UCSD-AML1 (cell line): ENCODE results near the gene KIF21B.

Experiments used
- DNase-seq: peaks from one replicate; lab custom pipeline; 2025; ENCODE audit not compliant: unreplicated experiment; lab: John Stamatoyannopoulos, UW

Gene KIF21B

DNA sequence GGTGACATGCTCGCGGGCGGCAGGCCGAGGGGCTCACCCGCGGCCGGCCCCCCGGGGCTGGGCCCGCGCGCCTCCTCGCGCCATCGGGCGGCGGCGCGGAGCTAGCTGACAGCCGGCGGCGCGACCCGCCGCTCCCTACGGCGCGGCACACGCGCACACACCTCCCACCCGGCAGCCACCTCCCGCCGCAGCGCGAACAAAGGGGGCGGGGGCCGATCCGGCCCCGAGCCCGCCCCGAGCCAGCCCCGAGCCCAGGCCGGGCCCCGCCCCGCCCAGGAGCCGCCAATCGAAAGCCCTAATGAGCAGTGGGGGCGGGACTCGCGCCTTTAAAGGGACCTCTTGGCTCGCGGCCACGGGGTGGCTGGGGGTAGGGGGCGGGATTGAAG, at the start of gene KIF21B:
KIF21B (minus strand) TSS at position 198 of the 386 bp plus-strand sequence. CDS start 331 bp downstream, outside the sequence.
- peak; percentile 91 for DNase-seq

DNA sequence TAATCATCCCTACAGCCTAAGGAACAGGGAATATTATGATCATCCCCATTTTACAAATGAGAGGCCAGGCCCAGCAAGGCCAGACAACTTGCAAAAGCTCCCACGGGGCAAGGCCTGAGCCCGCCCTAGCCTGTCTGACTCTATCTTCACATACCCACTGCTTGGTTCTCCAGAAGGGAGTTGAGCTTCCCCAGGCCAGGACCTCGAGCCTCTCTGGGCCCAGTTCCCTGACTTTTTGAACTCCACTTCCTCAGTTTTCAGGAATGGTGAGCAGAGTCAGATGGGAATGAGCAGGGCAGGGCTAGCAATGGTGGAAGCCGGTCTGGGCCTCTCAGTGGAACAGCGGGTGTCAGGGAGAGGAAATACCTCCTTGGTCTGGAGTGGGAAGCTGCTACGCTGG, 49.4 kb upstream of the KIF21B start:
- no peak for DNase-seq

GRCh38 chr1:201072149-201072548, 48.6 kb upstream of the KIF21B start:
- no peak for DNase-seq

DNA sequence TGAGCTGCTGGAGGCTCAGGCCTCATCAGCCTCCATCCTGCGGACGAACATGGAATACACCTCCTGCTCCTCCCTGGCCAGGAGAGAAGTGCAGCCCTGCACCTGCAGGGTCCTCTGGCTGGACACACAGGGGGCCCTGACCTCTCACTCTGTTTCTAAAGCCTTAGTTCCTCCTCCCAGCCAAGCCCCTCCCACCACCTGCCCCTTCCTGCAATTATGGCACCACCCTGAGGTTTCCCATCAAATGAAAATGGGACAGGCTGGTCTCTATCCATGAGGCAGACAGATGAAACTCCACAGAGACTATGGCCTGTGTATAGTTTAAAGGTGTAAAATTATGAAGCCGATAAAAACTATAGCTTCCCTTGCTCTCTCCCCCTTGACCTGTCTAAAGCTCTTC, 46.1 kb upstream of the KIF21B start:
- DNase-seq = no peak

DNA sequence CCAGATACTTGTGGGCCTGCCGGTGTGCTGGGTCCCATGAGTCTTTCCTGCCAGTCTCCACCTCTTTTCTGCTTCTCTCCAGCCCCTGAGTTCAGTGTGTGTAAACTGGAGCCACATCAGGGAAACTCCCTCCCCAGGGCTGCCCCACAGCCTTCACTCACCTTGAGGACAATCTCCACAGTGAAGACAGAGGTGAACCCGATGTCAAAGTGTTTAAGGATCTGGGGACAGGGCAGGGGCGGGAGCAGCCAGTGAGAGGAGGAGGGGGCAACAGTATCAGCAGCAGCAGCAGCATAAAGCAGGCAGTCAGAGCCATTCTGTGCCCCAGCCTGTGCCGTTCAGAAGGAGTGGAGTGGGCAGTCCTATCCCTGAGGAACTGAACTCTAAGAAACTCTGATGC, 45.5 kb upstream of the KIF21B start:
- DNase-seq = no peak

GRCh38 chr1:201066986-201067385, 43.5 kb upstream of the KIF21B start:
- no peak for DNase-seq

GRCh38 chr1:201065686-201066085, 42.2 kb upstream of the KIF21B start:
- no peak for DNase-seq

GRCh38 chr1:201064806-201065205, 41.3 kb upstream of the KIF21B start:
- DNase-seq = no peak

DNA sequence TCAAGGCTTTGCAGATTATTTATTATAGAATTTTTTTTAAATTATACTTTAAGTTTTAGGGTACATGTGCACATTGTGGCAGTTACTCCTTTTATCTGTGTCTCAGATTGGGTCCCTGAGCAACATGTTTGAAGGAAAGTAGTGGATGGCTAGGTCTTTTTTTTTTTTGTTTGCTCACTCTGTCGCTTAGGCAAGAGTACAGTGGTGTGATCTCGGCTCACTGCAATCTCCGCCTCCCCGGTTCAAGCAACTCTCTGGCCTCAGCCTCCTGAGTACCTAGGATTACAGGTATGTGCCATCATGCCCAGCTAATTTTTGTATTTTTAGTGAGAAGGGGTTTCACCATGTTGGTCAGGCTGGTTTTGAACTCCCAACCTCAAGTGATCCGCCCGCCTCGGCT, 39.6 kb upstream of the KIF21B start:
- DNase-seq = no peak

- DNase-seq = no peak
Observed at GRCh38 chr1:201062511-201063091, 39.1 kb upstream of the KIF21B start.

DNA sequence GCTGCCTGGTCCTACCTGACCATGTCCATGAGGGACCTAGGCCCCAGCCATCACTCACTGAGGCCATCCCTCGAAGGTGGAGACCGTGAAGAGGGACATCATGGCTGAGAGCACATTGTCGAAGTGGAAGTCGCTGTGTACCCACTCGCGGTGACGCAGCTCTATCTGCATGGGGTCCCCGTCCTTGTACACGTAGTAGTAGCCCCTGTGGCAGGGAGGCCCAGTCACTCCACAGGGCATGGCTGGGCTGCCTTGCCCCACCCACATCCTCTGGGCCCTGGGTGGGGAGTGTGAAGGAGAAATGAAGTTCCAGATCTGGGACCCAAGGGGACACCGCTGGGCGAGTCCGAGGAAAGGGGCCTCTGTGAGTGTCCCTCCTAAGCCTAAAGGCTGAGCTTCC, 38.4 kb upstream of the KIF21B start:
- DNase-seq = no peak

GRCh38 chr1:201061049-201061448, 37.5 kb upstream of the KIF21B start:
- DNase-seq = no peak

DNA sequence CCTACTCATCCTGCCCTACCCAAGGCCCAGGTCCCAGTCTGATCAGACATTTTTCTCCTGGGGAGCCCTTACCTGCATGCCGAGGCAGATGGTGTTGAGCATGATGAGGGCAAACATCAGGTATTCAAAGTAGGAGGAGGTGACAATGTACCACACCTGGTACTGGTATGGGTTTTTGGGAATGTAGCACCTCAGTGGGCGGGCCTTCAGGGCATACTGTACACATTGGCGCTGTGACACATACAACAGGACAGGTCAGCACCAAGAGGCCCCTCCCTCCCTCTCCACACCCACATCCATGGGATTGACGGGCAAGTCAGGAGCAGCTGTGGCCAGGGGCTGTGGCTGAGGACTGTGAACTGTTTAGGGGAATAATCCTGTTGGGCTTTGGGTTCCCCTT, 37.1 kb upstream of the KIF21B start:
- no peak for DNase-seq

DNA sequence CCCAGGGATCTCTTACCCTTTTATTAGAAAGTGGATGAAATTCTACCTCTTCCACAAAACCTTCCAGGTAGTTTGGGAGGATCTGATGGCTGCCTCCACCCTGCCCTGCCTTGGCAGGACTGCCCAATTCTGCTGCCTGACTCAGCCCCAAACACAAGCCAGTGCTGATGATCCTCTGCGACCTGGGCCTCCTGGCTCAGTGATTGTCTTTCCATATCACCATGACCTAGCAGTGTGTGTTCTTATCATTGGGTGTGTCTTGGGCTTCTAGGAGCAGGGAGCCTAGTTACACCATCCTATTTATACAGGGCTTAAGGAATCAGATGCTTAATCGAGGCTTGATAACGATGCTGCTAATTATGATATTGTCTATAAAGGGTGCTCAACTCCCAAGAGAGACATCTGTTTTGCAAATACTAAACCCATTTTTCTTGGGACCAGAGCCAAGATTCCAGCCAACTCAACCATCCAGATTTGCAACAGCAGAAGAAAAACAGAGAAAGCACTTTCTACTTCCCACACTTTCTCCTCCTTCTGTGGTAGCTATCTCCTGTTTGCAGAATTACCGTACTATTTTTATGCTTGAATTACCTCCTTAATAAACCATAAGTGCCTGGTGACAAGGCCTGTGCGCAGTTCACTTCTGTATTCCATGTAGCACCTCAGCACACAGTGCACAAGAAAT, 36.5 kb upstream of the KIF21B start:
- DNase-seq = no peak

GRCh38 chr1:201059401-201059800, 35.9 kb upstream of the KIF21B start:
- no peak for DNase-seq

DNA sequence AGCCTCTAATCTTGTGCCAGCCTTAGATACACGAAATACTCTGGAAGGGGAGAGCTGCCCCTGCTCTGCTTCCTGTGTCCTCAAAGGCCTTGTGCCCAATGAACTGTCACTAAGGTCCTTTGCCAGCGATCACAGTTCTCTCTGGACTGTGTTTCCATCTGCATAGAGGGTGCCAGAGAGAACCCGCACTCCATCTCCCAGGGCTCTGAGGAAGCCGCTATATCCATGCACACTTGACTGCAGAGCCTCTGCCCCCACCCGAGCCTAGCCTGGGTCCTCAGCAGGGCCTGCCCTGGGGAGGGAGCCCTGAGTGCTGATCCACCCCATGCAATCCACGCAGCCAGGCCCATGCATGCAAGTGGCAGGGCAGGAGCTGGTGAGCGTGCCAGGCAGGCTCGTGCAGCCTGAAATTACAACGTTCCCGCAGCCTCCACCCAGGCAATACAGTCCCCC, 30.6 kb upstream of the KIF21B start:
- no peak for DNase-seq

DNA sequence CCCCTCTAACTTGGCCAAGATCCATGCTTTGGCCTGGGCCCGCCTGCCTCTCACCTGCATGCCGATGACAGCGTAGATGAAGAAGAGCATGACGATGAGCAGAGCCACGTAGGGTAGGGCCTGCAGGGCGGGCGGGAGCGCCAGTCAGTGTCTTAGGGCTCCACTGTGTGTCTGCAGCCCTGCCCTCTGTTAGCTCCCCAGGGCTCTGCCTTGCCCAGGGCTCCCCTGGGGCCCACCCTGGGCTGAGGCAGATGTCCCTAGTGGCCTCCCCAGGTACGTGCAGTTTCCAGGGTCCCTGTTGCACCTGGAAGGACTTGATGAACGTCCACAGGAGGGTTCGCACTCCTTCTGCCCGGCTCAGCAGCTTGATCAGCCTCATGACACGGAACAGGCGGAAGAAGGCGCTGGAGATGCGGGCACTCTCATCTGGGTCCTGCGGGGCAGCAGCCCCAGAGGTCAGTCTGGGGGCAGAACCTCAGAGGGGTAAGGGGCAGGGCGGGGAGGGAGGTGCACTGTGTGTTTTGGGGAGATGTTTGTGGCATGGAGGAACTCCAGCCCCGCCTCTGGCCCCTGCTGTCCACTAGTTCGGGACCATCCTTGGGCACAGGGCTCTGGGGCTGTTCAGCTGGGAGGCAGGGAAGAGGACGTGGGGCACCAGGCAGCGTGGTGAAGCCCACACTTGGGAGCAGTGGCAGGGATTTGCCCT, 29.8 kb upstream of the KIF21B start:
- DNase-seq = no peak

- no peak for DNase-seq
Observed at GRCh38 chr1:201051399-201051798, 27.9 kb upstream of the KIF21B start.

DNA sequence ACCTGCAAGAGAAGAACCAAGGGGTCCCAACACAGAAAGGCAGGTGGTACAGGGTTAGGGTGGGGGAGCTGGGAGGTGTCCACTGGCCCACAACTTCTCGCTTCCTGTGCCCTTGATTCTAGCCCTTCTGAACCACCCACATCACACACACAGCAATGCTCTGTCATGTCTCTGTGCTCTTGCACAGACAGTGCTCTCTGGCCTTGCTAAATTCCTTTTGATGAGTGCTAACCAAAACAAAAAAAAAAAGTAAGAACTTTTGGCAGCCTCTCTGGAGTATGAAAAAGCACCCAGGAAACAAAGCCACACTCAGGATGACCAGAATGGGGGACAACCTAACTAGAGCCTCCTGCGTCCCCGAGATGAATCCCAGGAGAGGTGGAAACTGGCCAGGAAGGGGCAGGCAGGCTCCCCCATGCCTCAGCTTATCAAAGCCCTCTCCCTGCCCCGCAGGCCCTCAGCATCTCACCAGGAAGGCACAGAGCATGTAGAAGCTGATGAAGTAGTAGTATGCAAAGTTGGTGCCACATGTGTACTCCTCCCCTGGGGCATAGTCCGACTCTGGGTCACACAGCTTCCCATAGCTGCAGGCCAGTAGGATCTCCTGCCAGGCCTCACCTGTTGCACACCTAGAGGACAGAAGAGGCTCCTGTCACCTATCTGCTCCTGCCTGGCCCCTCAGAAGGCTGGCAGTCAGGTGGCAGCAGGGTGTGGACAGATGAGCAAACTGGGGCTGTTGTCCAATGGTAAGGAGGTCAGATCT, 27.2 kb upstream of the KIF21B start:
- no peak for DNase-seq

GRCh38 chr1:201049248-201049831, 25.8 kb upstream of the KIF21B start:
- no peak for DNase-seq

DNA sequence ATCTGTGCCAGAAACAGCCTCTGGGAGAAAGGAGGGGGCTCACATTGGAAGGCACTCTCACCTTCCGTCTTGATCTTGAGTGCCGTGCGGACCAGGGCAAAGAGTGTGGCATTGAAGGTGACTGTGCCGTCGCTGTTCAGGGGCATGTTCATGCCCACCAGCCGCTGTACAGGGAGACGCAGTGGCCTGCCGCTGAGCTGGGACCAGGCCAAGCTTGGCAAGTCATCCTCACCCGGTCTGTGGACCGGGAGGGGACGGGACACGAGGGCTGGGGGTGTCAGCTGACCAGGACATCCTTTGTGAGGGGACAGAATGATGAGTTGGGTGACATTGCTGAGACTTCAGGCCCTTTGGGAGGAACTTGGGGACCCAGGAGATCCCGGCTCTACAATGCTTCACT, 25.0 kb upstream of the KIF21B start:
- no peak for DNase-seq
